Measurements from ENCODE around the gene DUOX2. TPM values are rescaled to one million over a fixed set of nuclear protein-coding genes. Genes with fewer than 3 reads are reported as not detected.

Gene DUOX2
- total and polyA plus RNA-seq, 2 of the 8 experiments (the other 6 are each of a cell fraction or from before 2014, with no cell fraction given): 0.08 TPM; not detected in 1

GRCh38 chr15:45091161-45091560 is 22.8 kb downstream of the DUOX2 start:
- Histone ChIP-seq H2BK120ac (replicated peaks; ENCODE audit: low read depth, low read length) (no peak overlapping the region), H3K14ac (ENCODE audit: insufficient read length) (no peak overlapping the region), H3K9me3 (ENCODE audit: insufficient read depth in 2 of 2, low read depth in 1 of 2, low read length in 1 of 2) (no peaks in the 10 kb centered on the region), H2BK20ac (ENCODE audit: low read length) (no peak overlapping the region), H3K18ac (ENCODE audit: extremely low read depth, low read length) (no peak overlapping the region), H3K4me2 (ENCODE audit: insufficient read depth in 1 of 2, low read depth in 2 of 2, low read length in 2 of 2) (no peak overlapping the region), H2BK5ac (ENCODE audit: low read depth, low read length) (no peak overlapping the region), H4K5ac (ENCODE audit: insufficient read length, low read depth, low read length) (no peak overlapping the region), H3K23ac (ENCODE audit: insufficient read length) (no peak overlapping the region), H4K20me1 (replicated peaks in 1 of 2; ENCODE audit: control insufficient read depth in 1 of 2, insufficient read depth in 2 of 2, low read length in 2 of 2) (no peaks in the 10 kb centered on the region), H3K56ac (replicated peaks; ENCODE audit: insufficient read length, low read depth, low read length) (no peak overlapping the region), H2AFZ (ENCODE audit: low read length) (no peak overlapping the region), H3K79me1 (ENCODE audit: low read depth, low read length) (no peaks in the 10 kb centered on the region), H4K91ac (replicated peaks; ENCODE audit: insufficient read length, low read length) (no peak overlapping the region), H3K4me1 (replicated peaks in 1 of 4; ENCODE audit: control insufficient read depth in 3 of 4, insufficient read depth in 4 of 4, low read length in 3 of 4) (no peaks in the 10 kb centered on the region; a peak in 1 of 7 replicates), H3K79me2 (ENCODE audit: control insufficient read depth in 1 of 2, insufficient read depth in 2 of 2, low read length in 2 of 2) (no peaks in the 10 kb centered on the region), H3K36me3 (ENCODE audit: control insufficient read depth in 2 of 4, insufficient read depth in 4 of 4, low read length in 3 of 4) (no peaks in the 10 kb centered on the region), H3K23me2 (ENCODE audit: low read depth, low read length) (no peaks in the 10 kb centered on the region), H2AK5ac (ENCODE audit: low read depth, low read length) (no peak overlapping the region), H3K4me3 (ENCODE audit: extremely low read depth in 1 of 4, insufficient read depth in 2 of 4, low read depth in 3 of 4, low read length in 4 of 4) (no peak overlapping the region), H2BK12ac (ENCODE audit: low read depth, low read length) (no peak overlapping the region), H3K9ac (replicated peaks in 1 of 4; ENCODE audit: extremely low read depth in 1 of 4, low read depth in 3 of 4, low read length in 3 of 4) (no peak overlapping the region), H3K27me3 (replicated peaks in 1 of 4; ENCODE audit: control insufficient read depth in 3 of 4, extremely low read depth in 1 of 4, insufficient read depth in 3 of 4, low read length in 3 of 4) (no peaks in the 10 kb centered on the region), H2BK15ac (ENCODE audit: low read length) (no peak overlapping the region), H4K8ac (ENCODE audit: extremely low read depth, insufficient read depth, low read length) (no peak overlapping the region), H3K27ac (ENCODE audit: low read depth, low read length) (no peak overlapping the region), H3K4ac (replicated peaks; ENCODE audit: insufficient read length, low read depth, low read length) (no peak overlapping the region)
- ChIA-PET POLR2A (ENCODE audit: partially characterized antibody) (no interaction called here), CTCF (ENCODE audit: partially characterized antibody) (no interaction called here)
- 79% methylated on average over 7 of the region's 7 CpGs; no CpG with 5 or more reads in 1 of the 2 experiments for WGBS, 2 experiments (ENCODE audit: extremely low coverage in 1 of 2, insufficient coverage in 1 of 2, insufficient read length in 1 of 2, insufficient replicate concordance in 2 of 2, low coverage in 1 of 2, low lambda C conversion rate in 2 of 2, missing lambda C conversion rate in 1 of 2)
- FAIRE-seq (no peak), DNase-seq (ENCODE audit: low read depth in 1 of 2, low spot score in 2 of 2) (no peak)
- TF ChIP-seq ATF3 (IDR thresholded peaks at IDR 0.05; ENCODE audit: insufficient read depth, low read depth, low read length): no peak
